ENCODE data around the gene PEX10.

Gene PEX10

DNA sequence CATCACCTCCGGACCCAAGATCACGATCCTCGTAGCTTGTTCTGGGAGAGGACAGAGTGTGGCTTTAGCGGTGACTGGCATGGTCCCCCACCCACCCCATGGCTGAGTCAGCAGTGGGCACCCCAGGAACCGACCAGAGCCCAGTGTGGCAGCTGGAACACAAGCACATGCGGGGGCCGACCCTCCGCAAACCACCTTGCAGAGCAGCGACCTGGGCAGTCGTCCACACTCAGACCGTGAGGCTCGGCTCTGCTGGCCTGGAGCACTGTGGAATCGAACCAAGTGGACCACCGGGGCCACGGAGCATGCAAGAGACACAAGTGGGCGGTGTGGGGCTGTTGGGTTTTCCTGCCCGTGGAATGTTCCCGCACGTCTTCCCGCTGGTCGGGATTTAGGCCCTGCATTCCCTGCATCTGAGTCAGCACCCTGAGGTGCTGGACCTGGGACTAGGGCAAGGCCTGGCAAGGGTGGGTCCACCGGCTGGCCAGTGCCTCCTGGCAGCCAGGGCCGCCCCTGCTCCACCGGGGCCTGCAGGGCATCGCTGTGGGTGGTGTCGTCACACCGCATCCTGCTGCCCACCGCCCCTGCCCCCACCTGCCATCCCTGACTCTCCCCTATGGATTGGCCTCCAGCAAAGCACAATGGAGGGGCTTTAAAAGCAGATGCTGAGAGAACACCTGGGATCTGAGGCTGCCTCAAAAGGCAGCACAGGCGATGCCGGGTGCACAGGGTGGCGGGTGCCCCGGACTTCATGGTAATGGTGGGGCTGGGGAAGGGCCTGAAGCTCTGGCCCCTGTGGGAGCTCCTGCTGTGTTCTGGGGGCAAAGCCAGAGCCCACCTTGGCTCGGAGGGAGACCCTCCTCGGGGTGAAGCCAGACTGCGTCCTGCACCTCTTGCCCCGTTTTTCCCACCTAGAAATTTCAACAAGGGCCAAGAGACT lies 39.5 kb downstream of the PEX10 start:
- DNase-seq, result no peak

DNA sequence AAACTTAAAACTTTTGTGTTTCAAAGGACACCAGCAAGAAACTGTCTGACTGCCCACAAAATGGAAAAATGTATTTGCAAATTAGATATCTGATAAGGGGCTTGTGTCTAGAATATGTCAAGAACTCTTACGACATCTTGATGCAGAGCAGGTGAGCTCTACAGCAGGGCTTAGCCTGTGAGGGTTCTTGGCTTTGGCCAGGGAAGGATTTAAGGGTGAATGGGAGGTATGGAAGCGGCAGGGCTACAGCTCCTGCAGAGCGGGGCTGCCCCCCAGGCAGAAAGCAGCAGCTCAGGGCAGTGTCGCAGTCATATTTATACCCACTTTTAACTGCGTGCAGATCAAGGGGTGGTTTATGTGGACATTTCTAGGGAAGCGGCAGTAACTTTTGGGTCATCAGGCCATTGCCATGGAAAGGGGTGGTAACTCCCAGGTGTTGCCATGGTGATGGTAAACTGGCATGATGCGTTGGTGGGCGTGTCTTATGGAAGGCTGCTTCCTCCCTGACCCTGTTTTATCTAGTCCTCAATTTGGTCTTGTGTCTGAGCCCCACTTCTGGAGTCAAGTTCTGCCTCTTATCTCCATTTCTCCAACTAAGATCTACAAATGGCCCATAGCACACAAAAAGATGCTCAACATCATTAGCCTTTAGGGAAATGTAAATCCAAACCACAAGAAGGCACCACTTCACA lies 44.2 kb downstream of the PEX10 start:
- no peak for DNase-seq

DNA sequence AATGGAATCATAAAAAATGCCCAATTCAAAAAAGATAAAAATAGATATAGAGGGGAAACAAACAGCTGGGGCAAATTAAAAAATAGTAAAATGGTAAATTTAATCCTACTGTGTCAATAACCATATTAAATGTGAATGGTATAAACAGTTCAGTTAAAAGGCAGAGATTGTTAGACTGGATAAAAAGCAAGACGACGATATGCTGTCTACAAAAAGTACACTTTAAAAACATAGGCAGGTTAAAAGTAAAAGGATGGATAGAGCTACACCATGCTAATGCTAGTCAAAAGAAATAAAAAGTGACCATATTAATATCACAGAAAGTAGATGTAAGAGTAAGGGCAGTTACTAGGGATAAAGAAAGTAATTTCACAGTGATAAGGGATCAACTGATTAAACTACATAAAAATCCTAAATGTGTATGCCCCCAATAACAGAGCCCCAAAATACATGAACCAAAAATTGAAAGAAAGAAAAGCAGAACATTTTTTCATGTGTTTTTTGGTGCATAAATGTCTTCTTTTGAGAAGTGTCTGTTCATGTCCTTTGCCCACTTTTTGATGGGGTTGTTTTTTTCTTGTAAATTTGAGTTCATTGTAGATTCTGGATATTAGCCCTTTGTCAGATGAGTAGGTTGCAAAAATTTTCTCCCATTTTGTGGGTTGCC lies 48.4 kb downstream of the PEX10 start:
- no peak for DNase-seq

DNA sequence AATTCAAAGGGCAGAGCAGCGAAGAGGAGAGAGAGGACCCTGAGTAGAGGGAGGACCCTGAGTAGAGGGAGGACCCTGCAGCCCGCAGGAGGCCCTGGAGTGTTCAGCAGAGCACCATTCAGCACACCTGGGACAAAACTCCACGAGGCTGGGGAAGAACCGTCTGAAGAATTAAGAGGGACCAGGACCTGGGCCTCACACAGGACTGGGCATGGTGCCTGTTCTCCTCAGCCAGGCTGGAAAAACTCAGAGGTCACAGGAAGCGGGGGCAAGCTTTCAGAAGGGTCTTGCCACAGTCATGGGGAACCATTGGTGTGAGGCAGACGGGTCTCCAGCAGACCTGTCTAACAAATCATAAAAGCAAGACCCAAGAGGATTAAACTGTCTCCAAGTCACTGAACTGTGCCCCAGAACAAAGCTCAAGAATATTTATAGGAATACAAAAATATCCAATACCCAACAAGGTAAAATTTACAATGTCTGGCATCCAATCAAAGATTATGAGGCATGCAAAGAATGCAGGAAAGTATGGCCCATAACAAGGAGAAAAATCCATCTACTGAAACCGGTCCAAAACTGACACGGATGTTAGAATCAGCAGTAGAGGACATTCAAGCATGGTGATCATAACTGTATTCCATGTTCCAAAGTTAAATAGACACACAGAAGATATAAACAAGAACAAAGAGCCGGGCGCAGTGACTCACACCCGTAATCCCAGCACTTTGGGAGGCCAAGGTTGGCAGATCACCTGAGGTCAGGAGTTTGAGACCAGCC lies 51.6 kb downstream of the PEX10 start:
- no peak for DNase-seq

DNA sequence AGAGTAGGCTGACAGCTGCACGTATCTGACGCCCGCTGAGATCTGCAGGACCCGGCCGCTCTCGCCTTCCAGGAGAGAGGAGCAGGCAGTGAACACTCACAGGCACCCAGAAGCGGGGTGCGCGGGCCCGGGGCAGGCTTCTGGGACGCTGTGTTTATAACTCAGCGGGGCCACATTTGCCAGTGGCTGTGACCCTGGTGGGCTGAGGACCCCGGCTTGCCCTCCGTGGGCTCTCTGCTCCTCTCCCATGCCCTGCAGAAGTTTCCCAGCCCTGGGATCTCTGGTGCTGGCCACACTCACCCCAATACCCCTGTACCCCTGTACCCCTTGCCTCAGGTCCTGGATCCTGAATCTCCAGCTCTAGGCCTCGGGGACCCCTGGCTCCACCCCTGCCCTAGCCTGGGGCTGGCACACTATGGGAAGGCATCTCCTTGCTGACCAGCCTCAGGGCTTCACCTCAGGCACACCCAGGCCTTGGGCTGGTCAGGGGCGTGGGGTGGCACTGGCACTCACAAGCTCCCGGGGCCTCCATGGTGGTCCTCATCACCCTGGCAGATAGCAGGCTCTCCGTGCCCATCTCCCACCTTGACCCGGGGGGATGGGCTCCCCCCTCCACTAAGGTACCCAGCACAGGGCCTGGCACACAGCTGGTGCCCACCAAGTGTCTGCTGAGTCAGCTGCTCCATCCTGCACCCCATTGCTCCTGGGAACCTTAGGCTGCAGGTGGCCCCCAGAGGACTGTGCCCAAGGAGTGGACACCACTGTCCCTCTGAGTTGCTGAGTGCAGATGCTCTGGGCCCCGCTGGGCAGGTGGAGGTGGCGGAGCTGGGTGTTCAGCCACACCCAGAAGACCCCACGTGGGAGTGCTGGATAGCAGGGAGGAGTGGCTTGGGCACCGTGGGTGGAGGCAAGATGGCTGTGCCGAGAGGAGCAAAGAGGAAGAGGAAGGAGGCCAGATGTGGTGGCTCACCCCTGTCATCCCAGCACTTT lies 53.4 kb downstream of the PEX10 start:
- no peak for DNase-seq

DNA sequence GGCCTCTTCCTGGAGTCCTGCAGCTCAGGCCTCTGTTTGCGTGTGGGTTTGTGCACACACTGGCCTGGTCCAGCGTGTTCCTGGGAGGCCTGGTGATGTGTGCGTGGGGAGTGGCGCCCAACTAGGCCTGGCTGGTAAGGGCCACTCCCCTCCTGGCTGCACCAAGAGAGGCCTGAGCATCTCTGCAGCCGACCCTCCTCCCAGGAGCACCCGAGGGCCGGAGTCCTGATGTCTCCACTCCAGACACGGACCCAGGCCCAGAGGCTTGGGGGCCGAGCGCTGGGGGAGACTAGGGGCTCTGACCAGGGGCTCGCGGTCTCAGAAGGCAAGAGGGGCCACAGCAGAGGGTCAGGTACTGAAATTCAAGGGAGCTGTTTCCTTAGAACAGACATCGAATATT lies 54.3 kb downstream of the PEX10 start:
- no peak for DNase-seq

DNA sequence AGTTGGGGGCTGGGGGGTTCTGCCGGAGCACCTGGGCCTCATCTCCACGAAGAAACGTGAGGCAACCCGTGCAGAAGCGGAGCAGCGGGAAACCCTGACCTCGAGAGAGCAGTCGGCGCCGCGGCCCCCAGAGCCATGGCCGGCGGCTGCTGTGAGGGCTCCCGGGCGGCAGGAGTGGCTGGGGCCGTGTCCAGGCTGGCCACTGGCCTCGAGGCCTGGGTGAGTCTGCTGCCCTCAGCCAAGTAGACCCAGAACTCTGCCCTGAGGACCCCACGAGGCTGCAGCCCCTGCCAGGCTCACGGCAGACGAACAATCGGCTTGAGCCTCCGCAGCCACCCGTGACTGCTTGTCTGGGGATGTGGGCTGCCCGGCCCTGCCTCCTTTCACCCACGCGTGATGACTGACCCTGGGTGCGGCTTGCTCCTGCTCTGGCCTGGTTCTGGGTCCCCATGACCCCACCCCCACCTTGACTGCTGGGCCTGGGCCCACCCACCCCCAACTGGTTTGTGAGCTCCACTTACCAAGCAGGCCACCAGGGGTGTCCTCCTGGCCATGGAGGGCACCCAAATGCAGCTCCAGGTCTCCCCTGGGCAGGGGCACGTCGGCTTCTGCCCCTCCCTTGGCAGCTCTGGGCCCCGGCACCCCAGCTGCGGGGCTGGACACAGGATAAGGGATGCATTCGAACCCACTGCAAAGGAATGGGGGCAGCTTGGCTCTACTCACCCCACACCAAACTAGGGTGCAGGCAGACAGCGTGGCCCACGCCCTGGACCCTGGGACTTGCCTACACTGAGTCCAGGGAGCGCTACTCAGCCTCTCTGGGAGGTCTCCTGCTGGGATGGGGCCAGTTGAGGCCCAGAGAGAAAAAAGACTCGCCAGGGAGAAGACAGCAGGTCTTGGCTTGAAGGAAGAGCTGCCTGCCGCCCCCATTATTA lies 55.2 kb downstream of the PEX10 start:
- no peak for DNase-seq

DNA sequence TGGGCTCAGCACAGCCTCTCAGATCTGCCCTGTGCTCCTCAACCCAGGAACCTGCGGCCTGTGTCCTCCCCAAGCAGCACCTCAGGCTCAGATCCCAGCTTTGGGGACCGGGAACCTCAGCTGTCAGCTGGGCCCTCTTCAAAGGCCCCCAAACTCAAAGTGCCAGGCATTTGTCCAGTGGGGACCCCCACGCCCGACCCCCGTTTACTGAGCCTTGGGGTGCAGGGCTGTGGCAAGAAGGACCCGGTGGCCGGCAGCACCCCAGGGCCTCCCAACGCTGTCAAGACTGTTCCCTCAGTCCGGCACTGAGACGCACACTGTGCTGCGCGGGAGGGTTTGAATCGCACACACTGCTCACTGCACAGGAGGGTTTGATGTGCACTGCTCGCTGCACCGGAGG lies 56.0 kb downstream of the PEX10 start:
- DNase-seq, result no peak

DNA sequence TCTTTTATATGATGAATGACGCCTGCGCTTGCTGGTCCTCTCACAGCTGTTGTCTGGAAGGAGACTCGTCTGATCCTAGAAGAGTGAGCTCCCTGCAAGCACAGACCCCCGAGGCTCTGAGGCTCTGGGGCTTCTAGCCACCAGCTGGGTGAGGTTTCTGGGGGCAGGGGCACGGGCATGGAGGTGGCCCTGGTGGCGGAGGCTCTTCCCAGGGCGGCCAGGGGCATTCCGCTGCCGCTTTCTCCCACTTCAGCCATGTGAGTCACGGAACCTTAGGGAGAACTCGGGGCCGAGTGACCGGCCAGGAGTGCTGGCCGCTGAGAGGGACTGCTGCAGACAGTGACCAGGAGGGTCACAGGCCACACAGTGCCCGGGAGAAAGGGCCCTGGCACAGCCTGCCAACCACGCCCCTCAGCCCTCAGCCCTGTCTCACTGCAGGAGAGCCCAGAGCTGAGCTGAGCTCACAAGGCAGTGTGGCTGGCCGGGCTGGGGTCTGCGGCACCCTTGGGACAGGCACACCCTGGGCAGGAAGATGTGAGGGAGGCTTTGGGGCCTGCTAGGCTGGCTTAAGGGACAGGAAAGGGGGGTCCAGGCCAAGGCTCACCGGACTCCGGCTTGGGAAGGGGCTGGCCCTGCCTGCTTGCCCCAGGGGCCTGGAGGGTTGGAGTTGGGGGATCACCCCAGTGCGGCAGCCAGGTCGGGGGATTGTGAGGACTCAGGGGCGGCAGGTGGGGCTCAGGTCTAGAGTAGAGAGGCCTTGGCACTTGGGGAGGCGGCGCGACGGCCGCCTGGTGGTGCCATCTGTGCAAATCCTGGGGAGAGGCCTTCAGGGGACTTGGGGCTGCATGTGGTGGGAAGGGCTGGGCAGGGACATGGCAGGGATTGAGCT lies 56.7 kb downstream of the PEX10 start:
- no peak for DNase-seq

DNA sequence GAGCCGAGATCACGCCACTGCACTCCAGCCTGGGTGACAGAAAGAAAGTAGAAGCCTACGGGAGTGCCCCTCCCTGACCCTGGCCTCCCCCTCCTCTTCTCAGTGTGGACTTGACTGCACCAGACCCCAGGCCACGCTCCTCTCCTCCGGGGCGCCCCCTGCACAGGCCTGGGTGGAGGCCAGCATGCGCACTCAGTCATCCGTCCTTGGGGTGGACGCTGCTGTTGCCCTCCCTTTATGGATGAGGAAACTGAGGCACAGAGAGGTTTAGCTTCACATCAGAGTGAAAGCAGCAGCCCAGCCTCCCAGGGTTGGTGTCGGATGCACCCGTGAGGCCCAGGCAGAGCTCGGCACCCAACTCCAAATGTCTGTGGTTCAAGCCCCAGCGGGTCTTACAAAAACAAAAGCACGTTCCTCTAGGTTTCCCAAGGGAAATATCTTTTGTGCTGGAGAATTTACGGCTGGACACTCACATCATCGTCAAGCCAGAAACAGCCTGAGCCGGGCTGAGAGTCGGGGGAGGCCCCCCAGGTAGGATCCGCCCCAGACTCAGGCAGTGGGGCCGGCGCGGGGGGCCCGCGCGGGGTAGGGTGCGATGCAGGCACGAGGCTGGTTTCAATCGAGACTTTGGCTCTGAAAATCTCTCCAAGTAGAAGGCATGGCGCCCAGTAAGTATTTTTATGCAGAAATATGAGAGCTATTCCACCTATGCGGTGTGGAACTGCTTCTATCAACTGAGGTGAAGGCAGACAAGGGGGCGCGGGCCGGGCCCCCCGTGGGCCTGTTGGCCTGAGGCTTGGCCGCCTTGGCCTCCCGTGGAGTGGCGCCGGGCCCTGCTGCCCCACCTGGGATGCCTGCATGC lies 57.6 kb downstream of the PEX10 start:
- DNase-seq, result no peak
